Activated CD4-positive, CD25-positive, alpha-beta regulatory T cell treated with anti-CD3 and anti-CD28 coated beads, Interleukin-2, amount 50 U/mL, for 24 hours (primary cell): ENCODE measurements around the gene LRRC18.

Source experiments
- ATAC-seq, 2 donors: fragments of 150-1000 bp; cut with Tn5 transposase; one replicate each; pipeline ENCODE4 v1.10.0; 2021; ENCODE audit warnings: mild to moderate bottlenecking in 1 of 2, moderate library complexity in 1 of 2

LRRC18 gene

DNA sequence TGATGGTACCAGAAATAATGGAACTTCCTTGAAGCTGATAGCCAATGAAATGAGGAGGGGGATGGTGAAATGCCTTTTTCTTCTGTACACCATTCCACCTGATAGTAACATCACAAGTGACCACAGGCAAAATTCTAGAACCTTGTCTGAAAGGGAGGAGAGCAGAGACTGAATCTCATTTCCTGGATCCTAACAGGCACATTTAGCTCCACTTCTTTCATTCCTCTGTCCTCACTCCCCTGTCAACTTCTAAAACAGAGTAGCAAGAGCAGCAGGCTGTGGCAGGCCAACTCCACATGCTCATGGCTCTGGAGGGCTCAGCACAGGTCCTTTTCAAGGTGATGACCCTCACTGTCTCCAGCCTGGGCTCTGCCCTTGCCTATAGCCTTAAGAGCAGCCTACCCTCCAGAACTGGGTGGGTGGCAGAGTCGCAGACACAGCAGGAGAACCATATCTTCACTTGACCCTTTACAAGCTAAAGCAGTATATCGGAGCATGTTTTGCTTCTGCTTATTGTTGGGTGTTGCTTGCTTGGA, at the start of gene LRRC18:
Gene LRRC18 (minus strand): TSS at position 51 of the 536 bp plus-strand sequence. CDS start 25,685 bp downstream, outside the sequence.
- ATAC-seq: no peak

DNA sequence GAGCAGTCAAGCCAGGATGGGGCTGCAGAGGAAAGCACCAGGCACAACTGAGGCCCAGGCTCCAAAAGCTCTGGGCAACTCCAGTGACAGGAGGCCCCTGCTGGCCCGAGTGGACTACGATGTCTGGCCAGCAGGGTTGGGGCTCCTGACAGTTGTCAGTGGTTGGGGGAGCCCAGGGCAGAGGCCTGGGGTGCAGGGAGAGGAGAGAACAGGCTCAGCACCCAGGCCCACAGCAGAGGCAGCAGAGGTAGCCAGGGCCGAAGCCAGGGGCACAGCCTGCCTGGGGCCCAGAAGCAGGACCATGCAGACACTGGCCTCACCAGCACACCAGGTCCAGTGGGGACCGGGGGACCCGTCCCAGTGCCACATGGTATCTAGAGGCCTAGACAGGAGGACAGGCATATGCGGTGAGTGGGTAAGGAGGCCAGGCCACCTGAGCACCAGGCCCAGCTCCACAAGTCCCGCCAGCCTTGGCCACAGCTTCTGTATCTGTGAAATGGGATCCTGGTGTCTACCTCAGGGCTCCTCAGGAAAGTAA, 46.0 kb upstream of the LRRC18 start:
- ATAC-seq: peak in 1 of 2 donors; percentile 24

DNA sequence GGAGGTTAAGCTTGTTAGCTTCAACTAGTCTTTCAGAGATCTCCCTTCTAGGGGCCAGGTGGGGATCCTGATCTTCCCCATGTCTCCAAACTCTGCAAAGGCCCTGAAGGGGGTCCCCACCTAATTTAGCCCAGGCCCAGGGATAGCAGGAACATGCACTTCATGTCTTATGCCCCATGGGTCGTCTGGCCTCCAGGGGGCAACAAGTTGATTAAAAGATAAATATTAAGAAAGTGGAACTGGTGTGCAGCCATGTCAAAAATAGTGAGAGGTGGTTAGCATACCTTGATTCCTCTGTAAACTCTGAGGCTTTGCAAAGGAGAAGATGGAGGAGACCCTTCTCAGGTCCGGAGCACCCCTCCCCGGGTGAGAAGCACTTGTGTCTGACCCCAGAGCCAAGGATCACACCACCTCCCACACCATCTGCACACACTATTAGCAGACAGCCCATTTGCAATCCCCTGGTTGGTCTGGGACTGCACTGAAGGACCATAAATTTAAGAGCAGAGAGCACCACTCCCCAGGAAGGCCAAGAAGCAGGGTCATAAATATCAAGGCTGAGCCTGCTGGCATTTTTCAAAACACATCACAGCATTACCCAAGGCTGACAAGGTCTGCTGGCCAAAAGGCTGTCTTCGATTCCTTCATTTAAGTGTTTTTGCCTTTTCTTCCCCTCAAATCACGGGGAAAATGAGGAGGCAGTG, 44.2 kb upstream of the LRRC18 start:
- ATAC-seq: no peak

DNA sequence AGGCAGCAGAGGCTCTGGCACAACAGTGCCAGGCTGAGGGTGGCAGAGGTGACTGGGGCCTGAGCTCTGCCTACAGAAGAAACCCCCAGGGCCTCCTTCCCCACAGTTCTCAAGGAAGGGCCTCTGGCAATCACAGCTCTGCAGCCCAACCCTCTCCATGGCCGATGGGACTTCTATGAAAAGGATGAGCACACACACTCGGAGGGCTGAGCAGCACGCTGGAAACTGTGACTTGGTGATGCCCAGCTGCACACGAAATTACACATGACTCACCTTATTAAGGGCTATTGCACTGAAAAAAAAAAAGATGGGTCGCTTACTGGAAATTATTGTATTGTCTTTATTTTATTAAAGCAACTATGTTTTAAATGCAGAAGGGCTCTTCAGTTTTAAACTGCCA, 42.9 kb upstream of the LRRC18 start:
- no peak for ATAC-seq

DNA sequence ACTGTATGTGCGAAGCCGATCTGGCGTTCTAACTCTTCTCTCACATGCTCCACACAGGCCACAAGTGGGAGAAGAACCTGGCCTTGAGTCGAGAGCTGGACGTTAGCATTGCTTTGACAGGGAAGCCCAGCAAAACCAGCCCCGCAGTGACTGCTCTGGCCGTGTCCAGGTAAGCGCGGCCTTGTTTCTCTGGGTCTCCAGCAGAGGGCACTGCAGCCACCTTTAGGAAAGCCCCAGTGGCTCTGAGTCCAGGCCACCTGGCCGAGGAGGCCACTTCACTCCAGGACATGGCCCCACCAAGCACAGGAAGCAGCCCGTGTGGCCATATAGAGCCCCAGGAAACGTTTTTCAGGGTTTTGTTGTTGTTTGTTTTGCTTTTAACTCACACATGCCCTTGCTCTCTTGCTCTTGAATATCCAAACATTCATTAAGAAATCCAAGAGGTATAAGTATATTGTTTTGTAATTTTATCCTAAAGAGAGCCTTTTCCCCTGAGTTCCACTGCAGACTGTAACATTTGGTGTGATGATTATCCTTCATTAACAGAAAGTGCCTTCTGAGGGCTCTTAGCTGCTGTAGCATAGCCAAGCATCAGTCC, 41.8 kb upstream of the LRRC18 start:
- ATAC-seq: peak in 1 of 2 donors; percentile 46

DNA sequence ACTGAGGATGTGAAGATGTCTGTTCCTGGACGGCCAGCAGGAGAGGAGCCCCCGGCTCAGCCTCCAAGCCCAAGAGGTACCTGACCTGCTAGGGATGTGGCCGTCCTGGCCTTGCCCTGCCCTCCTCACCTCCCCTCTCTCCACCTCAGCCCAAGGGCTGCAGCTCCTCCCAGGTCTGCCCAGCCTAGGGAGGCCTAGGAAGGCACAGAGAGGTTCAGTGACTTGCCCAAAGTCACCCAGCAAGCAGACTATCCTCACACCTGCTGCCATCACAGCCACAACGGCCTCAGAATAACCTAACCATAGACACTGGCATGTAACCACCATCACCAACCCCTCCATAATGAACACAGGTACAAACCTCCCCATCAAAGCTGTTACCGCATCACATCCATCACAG, 38.7 kb upstream of the LRRC18 start:
- no peak for ATAC-seq

DNA sequence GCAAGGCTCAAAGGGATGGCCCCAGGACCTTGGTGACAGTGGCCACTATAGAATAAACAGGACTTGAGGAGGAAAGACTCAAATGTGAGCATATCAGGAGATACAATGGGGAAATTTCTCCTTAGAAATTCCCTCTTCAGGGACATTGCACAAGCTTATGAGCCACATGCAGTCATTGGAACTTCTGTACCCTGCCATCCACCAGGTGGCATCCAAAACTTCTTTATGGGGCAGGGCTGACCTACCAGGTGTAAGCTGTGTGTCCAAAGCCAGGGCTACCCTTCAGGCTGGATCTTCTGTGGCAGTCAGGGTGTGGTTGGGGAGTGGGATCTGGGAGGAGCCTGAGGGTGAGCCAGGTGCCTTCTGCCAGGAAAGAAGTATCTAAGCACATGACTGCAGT, 36.6 kb upstream of the LRRC18 start:
- ATAC-seq: no peak

DNA sequence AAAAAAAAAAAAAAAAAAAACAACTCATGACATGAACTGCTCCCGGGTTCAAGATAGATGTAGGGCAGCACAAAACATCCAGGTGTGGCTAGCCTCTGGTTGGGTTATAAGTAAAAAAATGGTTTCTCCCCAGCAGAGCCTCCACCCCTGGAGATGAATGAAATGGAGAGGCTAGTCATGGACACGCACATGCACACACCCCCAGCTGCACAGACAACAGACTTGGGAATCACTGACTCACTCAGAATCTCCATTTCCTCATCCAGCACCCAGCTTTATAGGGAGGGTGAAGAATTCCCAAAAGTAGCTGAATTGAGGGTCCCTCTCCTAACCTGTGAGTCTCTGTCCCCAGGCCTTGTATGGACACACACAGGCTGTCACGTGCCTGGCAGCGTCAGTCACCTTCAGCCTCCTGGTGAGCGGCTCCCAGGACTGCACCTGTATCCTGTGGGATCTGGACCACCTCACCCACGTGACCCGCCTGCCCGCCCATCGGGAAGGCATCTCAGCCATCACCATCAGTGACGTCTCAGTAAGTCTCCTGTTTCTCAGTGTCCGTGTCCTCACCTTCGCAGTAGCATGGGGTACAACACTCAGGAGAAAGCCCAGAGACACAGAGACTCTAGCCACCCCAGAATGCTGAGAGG, 35.0 kb upstream of the LRRC18 start:
- no peak for ATAC-seq

DNA sequence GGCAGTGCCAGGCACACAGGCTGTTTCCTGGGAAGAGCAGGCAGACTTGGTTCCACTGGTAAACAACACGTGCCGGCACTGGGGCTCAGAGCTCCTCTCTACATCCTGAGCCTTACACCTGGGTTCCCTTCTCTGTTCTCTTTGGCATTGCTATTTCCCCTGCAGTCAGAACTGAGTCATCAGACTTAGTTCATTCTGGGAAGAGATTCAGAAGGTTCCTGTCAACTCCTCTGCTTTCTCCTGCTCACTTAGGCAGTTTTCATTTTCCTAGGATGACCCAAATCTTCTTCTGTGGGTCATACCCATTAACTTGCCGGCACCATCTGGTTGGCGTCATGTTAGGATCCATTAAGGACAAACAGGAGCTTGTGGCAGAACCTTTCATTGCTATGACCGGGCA, 33.4 kb upstream of the LRRC18 start:
- no peak for ATAC-seq

DNA sequence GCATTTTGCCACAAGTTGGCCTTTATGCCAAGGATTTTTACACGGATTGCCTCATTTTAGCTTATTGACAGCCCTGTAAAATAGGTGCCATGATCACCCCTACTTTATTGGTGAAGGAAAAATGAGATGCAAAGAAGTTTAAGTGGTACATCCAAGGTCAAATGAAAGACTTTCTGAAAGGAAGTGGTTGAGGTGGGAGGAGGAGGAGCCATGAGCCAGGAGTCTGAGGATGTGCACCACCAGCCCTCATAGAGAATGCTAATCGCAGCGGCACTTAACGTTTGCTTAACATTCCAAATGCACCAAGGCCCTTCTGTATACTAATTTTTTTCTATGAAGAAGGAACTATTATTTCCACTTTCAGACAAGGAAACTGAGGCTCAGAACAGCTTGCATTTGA, 31.0 kb upstream of the LRRC18 start:
- ATAC-seq: no peak

DNA sequence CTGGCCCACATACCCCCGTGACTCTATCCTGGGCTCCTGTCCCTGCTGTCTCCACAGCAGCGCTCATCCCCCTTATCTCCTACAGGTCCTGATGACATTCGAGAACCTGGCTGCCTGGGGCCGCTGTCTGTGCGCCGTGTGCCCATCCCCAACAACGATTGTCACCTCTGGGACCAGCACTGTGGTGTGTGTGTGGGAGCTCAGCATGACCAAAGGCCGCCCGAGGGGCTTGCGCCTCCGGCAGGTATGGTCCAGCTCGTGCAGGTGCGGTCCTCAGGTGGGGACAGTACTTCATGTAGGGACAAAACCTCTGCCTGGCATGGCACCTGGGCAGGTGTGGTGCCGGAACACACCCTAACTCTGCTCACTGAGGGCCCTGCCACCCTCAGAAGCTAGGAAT, 30.4 kb upstream of the LRRC18 start:
- ATAC-seq: no peak

DNA sequence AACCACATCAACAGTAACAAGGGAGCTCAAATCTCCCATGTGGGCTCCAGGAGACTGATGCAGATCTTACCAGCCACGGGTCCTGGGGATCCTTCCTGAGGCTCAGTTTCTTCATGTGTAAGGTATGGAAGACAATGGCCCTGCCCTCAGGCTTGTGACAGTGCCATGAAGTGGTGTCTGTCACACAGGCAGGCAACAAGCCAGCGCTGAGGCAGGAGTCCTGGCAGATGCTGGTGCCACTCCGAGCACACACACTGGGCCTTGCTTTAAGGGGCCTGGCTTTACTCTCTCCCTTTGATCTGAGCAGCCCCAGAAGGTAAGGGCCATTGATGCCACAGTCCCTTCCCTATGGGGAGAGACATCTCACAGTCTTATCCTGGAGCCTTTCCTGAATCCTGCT, 28.4 kb upstream of the LRRC18 start:
- no peak for ATAC-seq

DNA sequence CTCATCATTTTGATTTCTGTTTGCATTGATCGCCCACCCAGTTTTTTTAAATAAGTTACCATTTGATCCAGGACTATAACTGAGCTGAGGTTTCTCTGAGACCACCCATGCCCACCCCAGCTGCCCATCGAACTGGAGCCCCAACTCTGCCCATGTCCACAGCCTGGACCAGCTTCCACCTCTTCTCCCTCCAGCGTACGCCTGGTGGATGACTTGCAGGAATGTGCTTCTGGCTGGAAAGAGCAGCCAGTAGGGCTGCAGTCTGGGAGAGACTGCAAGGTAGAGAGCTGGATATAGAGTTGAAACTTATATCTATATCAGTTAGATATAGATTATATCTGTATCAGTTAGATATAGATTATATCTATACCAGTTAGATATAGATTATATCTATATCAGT, 25.8 kb upstream of the LRRC18 start:
- ATAC-seq: no peak

DNA sequence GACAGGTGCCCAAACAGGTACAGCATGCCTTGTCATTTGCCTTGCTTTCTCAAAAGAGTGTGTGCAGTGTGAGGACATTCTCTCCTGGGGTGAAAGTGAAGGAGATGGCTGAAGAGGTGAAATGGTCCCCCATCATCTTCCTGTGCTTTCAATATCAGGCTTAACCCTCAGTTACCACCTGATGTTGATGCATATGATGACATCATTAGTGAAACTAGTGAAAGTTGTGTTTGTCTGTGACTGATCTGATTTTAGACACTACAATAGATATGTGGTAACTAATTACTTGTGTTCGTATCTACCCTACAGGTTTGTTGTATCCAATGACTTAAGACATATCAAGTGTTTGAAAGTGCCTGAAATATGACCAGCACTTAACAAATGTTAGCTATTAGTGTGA, 24.4 kb upstream of the LRRC18 start:
- no peak for ATAC-seq

DNA sequence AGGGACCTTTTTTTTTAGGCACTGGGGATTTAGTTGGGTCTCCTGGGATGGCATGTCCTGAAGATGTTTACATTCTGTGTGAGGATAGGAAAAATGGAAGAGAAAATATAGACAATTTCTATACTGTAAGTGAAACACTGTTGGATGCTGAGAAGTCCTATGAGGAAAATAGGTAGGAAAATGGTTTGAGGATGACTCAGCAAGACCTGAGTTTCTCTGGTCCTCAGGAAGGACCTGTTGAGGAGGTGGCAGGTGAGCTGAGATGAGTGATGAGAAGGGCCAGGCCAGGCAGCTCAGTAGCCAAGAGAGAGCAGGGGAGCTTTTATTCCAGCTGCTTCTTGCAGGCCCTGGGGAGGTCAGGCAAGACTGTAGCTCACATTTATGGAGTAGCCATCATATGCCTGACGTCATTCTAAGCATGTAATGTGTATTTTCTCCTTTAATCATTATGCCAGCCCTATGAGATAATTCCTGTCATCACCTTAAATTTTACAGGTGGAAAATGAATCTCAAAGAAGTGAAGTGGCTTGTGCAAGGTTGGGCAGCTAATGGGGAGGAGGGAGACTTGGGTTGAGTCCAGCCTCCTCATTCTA, 19.1 kb upstream of the LRRC18 start:
- ATAC-seq: no peak

DNA sequence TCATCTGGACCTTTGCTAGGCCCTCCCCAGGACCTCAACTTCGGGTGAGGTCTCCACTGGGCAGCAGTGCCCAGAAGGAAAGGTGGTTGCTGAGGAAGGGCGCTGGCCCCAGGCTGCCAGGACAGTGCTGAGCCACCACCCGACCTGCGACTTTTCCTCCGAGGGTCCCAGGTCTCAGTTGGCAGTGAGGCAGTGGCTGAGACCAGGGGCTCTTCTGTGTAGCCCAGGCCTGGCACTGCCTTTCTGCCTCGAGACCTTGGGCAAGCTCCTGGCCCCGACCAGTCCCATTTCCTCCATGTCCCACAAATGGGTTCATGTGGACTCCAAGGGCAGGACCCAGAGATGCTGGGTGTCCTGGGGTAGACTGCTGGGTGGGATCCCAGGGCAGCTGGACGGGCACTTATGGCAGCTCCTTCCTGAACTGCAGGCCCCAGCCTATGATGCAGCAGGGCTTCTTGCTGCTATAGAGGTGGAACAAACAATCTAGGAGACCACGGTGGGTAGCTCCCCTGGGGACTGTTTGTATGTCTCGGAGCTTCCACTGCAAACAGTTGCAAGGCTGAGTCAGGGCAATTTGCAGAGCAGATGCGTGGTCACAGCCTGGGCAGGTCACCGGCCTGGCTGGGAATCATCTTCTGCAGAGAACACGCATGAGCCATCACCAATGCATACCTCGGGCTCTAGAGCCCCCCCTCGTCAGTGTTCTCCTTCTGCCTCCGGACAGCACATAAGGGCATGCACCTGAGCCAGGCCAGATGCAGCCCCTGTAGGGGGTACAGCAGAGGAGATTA, 17.9 kb upstream of the LRRC18 start:
- no peak for ATAC-seq

DNA sequence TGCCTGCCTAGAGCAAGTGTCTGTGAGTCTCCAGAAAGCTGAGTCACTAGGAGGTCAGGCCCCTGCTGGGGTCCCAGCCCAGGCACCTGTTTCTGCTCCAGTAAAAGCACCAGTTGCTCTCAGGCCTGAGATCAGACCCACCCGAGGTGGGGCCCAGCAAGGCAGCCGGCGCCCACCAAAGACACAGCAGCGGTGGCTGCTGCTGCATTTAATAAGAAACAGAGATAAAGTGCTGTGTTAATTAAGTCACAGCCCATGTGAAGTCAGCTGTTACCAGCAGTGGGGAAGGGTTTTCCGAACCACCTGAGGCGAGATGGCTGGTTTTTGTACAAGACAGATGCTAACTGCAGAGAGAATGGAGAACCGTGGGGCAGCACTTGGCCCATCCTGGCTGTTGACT, 12.1 kb upstream of the LRRC18 start:
- ATAC-seq: no peak

DNA sequence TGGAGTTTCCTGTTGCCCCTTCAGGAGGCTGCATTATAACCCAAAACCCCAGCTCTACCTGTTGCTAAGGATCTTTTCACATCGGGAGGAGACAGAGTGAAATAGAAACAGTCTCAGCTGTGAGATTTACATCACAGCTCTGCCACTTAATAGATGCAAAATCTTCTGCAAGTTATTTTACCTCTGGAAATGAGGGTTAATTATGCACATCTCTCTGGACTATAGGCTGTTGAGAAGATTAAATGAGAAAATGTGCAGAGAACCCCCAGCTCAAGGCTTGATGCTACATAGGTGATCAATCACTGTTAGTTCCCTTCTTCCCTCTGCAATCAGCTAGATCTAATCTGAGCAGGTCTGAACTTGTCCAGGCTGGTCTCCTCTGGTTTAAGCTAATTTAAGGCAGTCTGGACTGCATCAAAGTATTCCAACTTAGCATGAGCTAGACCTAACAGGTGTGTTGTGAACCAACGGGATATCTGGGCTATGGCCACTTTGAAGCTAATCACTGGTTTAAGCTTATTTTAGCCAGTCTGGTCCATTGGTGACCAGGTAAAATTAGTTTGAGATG, 8.9 kb upstream of the LRRC18 start:
- ATAC-seq: no peak

DNA sequence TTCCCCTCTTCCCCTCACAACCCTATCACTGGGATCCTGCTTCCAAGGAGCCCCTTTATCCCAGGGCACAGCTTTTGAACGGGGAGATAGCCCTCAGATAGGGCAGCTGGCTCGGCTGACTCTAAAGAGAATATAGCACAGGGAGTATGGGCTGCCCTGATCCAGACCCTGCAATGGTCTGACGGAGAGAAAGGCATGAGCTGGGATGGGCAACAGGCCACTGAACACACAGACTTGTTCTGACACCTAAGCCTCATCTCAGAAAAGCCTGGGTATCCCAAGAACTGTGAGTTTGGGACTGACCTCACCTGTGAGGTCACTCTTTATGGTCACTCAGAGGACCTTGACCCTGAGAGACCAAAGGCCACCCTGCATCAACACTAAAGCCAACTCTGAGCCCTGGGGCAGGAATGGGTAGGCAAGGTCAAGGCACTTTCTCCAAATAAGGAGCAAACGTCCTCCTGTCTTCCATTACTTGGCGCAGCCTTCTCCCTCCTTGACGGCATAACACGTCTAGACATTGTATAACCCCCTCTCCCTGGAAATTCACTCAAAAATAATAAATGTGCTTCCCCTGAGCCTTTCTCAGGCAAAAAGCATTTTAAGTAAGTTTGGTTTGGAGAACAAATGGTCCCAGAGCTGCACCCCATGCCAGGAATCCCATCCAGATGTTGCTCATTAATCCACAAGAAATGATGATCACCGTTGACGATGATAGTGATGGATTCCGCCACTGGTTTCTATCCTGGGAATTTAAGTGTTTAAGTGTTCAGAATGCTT, 8.2 kb upstream of the LRRC18 start:
- no peak for ATAC-seq

DNA sequence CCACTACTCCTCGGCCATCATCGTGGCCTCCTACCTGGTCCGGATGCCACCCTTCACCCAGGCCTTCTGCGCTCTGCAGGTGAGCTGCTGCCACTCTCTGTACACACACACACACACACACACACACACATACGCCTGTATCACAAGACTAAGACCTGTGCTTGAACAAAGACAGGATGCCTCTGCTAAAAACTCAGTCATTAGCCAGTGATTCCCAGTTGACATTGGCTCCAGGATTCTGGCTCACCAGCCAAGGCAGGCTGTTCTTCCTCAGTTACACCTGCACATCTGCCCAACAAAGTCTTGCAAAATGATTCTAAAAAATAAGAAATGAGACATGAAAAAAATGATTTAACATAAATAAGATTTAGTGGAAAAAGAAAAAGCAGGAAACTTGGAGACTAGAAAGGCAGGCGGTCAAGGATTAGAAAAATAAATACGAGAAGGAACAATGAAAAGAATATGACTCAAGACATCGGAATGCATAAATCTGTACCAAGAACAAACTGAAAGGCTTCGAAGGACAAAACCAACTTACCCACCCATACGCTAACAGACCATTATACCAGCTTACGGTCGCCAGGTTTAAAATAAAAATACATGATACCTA, 7.4 kb upstream of the LRRC18 start:
- no peak for ATAC-seq

DNA sequence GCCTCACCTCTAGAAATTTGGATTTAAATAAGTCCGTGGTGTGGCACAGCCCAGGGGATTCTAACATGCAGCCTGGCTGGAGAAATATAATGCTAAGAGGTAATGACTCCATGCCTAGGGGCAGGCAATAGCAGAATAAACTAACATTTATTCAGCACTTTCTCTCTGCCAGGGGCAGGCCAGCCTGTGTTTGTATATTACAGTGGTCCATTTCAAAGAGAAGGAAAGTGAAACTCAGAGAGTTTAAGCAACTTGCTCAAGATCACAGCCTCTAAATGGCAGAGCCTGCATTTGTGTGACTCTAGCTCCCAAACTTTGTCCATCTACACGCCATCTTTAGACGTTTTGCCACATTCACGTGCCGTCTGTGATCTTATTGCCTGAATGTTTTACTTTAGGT, 6.7 kb upstream of the LRRC18 start:
- ATAC-seq: no peak
